Right renal pelvis (tissue), 4 donors: Measurements from ENCODE around the gene APC2. TPM values are rescaled to one million over a fixed set of nuclear protein-coding genes. Genes with fewer than 3 reads are reported as not detected.

Experiments
- DNase-seq, 4 donors: peaks; one replicate each; pipeline ENCODE4 v3.0.0-alpha.2; 2013; ENCODE audit warnings: low read depth in 4 of 4, low spot score in 3 of 4, missing footprints in 1 of 4
- polyA plus RNA-seq, 4 donors: library from polyadenylated mRNA; unstranded; fragments of 120-200 nt; gene quantifications; one replicate each; pipeline ENCODE4 v1.2.1, GENCODE V29; 2013; ENCODE audit not compliant: insufficient read length in 4 of 4

The APC2 gene
- polyA plus RNA-seq = 1 to 10 TPM in 3 of 4 donors, under 1 TPM in 1; 0.97 to 1.8 (median 1.5) TPM

GRCh38 chr19:1449467-1450442 is at the start of gene APC2:
Gene APC2, plus strand, starts transcription at chr19:1450121. Its CDS starts 2,881 bp downstream, at chr19:1453002.
- DNase-seq = no peak

GRCh38 chr19:1400281-1401137 is 49.4 kb upstream of the APC2 start:
- DNase-seq = no peak

- DNase-seq = no peak
These were observed 48.6 kb upstream of the APC2 start, which contains the start of gene GAMT for GRCh38 chr19:1401138-1401888. Gene GAMT, minus strand, starts transcription at chr19:1401542. Its CDS starts 66 bp downstream, at chr19:1401476.

- no peak for DNase-seq
These were observed 48.1 kb upstream of the APC2 start for GRCh38 chr19:1401889-1402217.

GRCh38 chr19:1402411-1403070 is 47.4 kb upstream of the APC2 start:
- no peak for DNase-seq

- DNase-seq = peak; percentile 97 to 98 (median 98)
These were observed 43.0 kb upstream of the APC2 start for GRCh38 chr19:1406774-1407527.

GRCh38 chr19:1407528-1408299 is 42.2 kb upstream of the APC2 start, which contains the start of gene DAZAP1:
Gene DAZAP1, plus strand, starts transcription at chr19:1407586. Its CDS starts 188 bp downstream, at chr19:1407774.
- DNase-seq = no peak

GRCh38 chr19:1408300-1409203 is 41.4 kb upstream of the APC2 start:
- no peak for DNase-seq

- no peak for DNase-seq
These were observed 40.5 kb upstream of the APC2 start for GRCh38 chr19:1409204-1410005.

GRCh38 chr19:1410136-1410786 is 39.7 kb upstream of the APC2 start:
- DNase-seq = no peak

- DNase-seq = no peak
These were observed 39.1 kb upstream of the APC2 start for GRCh38 chr19:1410789-1411188.

GRCh38 chr19:1411255-1412191 is 38.4 kb upstream of the APC2 start:
- no peak for DNase-seq

- no peak for DNase-seq
These were observed 37.5 kb upstream of the APC2 start for GRCh38 chr19:1412323-1412923.

- no peak for DNase-seq
These were observed 36.7 kb upstream of the APC2 start for GRCh38 chr19:1412995-1413800.
